Measurements from ENCODE around the gene KCNMA1.

The KCNMA1 gene

DNA sequence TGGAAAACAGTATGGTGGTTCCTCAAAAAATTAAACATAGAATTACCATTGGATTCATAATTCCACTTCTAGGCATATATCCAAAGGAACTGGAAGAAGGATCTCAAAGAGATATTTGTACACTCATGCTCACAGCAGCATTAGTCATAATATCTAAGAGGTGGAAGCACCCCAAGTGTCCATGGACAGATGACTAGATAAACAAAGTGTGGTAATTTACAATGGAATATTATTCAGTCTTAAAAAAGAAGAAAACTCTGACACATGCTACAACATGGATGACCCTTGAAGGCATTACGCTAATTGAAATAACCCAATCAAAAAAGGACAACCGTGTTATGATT is 594.2 kb downstream of the KCNMA1 start:
- no peak for DNase-seq (ENCODE audit: low read depth in 2 of 2)

DNA sequence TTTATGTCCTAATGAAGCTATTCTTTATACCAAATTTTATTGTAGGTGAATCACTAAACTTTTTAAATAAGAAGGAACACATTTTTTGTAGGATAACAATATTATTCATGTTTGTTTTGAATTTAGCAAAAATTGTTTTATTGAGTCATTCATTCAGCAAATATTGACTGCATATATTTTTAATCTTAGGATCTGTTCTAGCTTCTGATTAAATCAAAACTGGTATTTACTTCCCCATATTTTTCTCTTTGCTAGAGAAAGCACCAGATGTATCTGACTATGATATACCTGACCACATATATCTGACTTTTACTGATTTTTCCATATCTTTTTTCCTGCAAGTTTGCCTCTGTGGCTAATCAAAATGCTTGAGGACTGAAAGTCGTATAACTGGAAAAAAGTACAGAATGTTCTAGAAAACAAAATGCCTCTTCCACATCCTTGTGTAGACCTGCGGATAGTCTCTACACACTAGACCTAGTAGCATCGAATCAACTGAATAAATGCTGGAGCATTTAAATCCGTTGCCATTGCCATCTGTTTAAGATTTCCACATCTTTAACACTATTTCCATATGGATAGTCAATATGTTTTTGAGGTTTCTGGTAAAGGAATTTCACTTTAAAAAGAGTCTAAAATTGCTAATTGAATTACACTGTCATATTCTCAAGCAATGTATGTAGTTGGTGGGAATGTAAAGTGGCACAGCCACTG is 594.7 kb downstream of the KCNMA1 start:
- DNase-seq (ENCODE audit: low read depth in 2 of 2): no peak

DNA sequence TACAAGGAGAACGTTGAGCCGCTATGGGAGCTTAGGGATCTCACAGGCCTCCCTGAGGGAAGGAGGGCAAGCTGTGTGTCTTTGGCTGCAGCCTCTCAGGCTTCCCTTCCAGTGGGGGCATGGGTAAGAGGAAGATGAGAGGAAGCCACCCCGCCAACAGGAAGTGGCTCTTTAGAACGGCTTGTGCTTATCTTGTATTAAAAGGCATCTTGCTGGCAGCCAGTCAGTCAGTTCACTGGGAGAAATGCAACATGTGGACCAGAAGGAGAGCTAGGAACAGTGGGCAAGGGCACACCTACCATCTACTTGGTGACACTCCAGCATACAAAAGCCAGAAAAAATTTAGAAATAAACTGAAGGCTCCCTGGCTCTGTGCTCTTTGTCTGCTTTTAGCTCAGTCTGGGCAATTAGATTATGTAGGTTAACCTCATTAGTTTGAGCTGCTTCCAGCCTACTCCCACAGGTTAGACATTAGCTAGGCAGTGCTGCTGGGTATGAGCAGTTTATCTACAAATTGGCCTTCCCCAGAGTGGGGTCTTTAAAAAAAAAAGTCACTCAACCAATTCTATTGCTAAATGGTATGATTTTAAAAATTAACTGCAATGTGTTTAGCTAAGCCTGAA is 595.9 kb downstream of the KCNMA1 start:
- DNase-seq (ENCODE audit: low read depth in 2 of 2): no peak

DNA sequence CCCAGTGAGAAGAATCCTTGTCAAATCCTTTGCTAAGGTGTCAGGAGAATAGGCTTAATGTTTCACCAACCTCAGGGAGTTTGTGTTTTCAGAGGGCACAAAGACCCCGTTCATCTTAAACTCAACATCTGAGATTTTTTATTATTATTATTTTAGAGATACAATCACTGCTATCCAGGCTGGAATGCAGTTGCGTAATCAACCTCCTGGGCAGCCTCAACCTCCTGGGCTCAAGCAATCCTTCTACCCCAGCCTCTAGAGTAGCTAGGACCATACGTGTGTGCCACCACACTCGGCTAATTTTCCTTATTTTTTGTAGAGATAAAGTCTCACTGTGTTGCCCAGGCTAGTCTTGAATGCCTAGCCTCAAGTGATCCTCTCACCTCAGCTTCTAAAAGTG is 599.2 kb downstream of the KCNMA1 start:
- no peak for DNase-seq (ENCODE audit: low read depth in 2 of 2)

DNA sequence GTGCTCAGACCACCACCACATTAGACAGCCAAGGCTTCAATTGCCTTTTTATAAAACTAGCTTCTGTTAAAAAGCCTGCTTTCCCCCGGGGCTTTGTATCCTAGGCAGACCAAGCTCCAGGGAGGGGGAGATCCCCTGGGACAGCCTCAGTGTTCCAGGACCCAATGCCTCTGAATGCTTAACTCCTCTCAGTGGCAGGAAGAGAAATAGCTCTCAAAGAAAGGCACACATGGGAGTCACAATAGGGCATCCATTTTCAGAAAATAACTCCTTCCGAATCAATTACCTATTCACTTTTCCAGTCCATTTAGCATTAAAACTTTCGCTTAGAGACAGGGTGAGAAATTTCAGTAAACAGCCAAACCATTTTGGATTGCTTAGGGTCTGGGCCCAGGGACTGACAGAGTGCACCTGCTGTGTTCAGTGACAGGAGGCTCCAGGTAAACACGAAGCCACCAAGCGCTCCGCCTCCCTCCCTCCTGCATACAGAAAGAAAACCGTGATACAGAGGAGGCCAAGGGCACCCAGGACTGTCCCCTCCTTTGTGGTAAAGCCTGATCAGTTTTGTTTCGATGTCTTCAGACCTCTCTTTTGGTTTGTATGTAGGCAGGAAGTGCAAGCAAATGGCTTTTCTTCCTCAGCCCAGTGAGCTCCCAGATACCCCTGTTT is 599.7 kb downstream of the KCNMA1 start:
- no peak for DNase-seq (ENCODE audit: low read depth in 2 of 2)

DNA sequence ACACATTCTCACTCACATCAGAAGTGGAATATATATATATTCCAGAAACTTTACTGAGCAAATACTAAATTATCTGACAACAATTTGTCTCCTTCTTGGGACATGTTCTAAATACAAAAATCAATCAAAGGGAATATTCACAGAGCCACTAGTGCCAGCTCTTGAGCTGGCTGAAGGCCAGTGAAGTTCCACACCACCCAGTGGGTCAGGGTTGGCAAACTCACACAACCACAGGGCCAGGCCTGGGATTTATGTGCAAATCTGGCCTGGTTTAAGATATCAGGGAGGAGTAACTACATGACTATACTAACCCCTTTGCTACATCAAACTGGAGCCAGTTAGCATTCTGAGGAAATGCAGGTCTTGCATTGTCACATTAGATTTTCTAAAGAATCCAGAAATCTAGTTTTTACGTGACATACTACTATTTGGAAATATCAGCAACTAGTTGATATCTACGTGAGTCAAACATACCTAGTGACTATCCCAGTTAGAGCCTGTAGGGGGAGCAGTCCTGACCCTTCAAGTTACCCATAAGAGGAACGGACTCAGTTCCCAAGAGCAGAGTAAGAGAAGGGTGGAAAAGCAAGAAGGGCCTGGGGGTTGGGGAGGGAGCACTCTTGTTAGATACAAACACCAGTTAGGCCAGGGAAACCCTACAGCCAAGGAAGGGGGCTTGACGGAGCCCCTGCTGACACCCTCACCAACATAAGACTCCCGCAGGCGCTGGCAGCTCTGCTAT is 600.4 kb downstream of the KCNMA1 start:
- DNase-seq (ENCODE audit: low read depth in 2 of 2): no peak

DNA sequence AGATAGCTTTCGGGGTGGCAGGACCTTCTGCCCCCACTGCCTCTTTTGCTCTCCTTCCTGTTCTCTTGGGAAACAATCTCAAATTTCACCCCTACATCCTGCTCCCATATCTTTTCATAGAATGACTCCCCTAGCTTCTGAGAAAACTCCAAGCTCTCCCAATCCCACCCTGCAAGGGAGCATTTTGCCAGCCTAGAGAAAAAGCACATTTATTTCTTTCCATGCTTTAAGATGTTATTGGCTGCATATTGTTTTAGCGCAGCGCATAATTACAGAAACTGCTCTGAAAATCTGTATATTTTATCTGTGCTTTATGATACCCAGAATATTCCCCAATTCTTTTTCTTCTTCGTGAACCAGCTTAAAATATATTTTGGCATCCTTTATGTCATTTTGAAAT is 601.3 kb downstream of the KCNMA1 start:
- no peak for DNase-seq (ENCODE audit: low read depth in 2 of 2)

DNA sequence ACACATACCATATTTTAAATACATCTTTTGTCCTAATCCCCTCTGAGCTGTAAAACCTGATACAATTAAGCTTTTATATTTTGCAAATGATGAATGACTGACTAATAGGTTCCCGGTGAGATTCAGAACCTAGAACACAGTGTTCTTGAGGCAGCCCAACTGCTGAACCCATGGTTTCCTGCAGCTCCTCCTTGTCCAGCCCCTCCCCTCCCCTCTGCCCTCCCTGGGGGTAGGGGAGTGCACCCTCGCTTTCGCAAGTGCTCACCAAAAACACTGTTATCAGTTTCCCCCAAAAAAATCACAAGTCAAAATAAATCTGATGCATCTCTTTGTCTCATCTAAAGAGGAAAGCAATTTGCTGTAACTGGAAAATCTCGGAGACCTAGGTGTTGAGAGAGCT is 602.8 kb downstream of the KCNMA1 start:
- DNase-seq (ENCODE audit: low read depth in 2 of 2): no peak

DNA sequence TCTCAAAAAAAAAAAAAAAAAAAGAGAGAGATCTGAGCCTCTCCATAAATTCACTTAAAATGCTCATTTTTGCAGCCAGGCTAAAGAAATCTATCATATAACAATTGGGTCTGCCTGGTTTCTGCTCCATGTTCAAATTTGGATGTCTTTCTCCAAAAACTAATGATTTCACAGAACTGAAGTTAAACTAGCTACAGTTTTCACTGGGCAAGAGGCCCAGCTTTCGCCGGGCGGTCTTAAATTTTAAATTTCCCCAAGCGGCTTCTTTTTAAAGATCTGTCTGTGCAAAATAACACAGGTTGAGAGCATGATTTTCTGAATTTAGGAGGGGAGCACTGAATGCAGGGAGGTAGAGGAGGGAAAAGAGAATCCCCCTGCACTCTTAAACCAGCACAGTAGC is 603.4 kb downstream of the KCNMA1 start:
- DNase-seq (ENCODE audit: low read depth in 2 of 2): no peak

DNA sequence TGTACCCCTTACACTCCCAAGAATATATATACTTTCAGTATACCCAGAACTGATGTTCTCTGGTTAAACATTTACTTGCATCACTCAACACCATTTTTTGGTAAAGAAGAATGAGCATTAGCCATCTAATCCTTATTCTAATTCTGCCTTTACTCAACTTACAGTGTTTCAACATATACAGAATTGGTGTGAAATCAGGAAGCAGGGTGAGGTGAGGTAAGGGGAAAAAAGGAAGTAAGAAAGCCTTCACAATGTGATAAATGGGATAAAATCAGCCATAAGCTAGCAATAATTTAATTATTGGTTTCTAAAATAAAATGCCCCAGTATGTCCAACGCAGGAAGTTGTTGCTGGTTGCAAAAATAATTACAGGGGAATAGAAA is 605.4 kb downstream of the KCNMA1 start:
- DNase-seq (ENCODE audit: low read depth in 2 of 2): no peak

DNA sequence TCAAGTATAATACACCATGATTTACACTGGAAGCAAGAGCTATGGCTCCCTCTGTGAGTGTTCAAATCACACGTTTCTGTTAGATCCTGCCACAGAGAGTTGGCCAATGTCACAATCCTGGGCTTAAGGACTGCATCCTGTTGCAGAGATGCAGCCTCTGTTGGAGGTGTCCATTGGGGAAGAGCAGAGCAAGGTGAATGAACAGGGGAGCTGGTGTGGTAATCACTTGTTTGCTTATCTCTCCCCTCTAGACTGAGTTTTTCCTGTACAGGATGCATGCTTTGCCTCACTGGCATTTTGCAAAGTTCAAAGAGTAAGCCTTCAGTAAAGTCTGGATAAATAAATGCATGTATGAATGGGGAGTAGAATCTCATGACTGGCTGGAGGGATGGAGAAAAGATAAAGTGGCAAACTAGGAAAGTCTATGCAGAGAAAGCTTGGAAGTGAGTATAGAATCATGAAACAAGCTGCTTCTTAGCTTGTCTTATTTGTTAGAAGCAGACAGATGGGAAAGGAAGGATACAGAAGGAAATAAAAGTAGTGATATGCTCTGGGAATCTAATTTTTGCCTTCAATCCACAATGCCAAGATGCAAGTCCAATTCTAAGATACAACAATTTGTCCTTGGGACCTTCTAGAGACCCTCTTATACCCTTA is 605.9 kb downstream of the KCNMA1 start:
- DNase-seq (ENCODE audit: low read depth in 2 of 2): no peak

DNA sequence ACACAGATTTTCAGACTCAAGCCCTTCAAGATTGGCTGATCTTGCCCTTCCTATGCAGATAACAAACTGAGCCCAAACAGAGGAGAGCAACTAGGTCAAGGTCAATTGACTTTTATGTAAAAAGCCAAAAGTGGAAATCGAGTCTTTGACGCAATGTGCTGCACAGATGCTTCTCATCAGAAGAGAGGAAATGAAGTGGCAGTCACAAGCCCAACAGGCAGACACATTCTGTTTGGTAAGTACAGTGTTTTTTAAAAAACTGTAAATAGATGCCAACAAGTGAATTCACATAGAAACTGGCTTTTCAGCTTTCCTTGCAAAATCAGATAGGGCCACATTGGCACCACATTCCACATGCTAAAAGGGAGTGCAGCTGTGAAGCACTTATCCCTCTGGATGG is 606.6 kb downstream of the KCNMA1 start:
- DNase-seq (ENCODE audit: low read depth in 2 of 2): no peak

DNA sequence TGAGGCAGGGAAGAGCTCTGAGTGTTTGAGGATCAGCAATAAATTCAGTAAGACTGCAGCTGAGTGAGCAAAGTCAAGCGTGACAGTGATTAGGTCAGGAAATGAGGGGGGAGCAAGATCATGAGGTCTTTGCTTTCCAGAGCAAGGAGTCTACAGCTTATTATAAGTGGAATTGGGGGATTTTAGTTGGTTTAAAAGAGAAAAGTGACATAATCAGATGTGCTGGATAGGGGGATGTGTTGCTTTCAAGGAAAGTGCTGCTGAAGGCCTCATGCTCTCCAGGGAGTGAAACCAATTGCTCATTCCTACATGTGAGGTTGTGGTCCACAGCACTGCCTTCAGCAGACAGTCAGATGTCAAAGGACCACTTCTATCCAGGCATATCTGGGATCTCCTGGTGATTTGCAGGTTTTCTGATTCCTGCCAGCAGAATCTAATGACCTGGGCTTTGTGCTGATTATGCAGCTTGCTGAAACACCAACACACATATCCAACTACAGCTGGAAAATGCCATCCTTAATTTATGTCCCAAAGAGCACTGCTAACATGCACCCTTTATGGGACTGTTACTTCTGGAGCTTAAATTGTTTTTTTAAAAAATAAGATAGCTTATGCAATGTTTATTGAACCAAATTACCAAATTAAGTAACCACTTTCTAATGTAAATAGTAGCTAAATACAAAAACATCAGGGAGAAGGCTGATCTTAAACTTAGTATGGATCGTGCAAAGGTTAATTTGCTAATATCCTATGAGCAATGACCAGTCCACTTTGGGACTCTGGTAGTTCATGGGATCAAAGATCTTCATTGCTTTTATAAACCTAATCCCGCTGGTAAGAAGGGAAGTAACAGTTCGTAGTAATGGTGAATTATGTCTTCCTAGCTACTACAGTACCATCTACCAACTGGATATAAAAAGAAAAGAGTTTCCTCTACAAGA is 607.6 kb downstream of the KCNMA1 start:
- DNase-seq (ENCODE audit: low read depth in 2 of 2): no peak

DNA sequence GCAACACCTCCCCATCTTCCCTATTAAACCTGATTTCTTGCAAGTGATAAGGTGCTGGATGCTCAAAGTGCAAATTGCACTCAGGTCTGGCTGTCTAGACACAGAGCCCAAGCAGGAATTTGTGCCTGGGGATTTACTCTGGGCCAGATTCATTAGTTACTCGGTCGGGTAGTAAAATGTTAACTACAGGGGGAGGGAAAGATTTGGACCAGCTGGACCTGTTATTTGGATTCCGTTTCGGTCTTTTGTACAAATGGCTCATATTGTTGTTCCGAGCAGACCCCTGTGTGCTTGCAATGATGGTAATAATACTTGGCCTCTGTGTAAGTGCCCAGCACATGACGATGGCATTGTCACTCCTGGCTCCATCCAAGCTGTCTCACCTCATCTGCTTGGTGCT is 609.6 kb downstream of the KCNMA1 start:
- no peak for DNase-seq (ENCODE audit: low read depth in 2 of 2)

DNA sequence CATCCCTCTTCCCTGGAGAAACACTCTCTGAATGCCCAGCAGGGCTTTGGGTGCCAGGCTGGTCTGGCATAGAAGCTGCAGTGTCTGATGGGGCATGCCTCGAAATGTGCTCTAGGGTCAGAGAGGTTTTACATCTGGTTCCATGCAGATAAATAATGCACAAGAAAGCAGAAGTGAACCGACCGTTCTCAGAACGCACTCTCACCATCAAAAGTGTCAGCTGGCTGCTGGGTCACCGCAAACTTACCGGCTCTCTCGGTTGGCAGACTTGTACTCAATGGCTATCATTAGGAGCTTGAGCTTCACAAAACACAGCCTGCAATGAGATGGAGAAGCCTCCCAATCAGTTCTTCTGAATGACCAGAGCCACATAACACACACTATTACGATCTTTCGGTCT is 610.0 kb downstream of the KCNMA1 start:
- DNase-seq (ENCODE audit: low read depth in 2 of 2): no peak

DNA sequence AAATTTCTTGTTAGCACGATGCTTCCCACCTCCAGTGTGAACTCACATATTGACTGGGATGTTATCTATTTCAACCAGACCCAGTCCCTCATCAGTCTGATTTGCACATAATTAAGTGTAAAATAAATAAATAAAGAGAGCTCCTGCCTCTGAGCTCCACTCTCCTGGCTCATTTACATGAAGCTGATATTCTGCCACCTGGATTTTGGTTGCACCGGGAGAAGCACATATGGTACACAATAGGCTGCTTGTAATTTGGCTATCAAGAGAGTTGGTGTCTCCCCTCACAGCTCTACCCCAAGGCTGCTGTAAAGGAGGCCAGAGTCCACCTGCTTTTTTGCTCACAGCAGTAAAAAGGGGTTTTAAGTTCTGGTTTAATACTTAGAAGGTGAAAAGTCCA is 610.5 kb downstream of the KCNMA1 start:
- no peak for DNase-seq (ENCODE audit: low read depth in 2 of 2)

DNA sequence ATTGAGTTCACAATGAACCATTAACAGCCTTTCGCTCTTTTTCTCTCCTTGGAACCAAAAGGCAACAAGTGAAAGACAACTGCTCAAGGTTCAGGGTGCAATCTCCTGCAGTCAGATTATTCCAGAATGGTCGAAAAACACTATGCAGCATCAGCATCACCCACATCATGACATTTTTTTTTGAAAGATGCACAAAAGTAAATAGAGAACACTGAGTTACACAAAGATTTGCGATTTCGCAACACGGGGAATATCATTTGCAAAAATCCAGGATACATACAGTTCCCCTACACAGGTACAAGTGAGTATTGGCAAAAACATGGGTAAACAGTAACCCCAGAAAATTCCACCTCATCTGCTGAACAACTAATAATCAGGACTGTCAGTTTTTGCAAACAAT is 611.5 kb downstream of the KCNMA1 start:
- DNase-seq (ENCODE audit: low read depth in 2 of 2): no peak

DNA sequence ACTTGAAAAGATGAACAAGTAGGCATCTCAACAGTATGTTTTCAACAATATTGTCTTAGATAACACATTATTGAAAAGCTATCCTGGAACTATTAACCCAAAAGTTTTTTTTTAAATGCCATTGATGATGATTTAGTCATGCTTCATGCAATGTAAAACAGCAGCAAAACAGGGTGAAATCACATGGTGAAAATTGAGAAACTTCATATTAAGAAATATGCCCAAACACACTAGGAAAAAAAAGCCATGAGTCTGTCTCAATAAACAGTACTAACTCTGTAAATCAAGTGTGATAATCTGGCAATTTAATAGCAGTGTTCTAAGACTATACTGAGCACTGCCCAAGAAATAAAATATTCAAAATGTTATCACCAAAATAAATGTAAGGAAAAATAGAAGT is 613.1 kb downstream of the KCNMA1 start:
- DNase-seq (ENCODE audit: low read depth in 2 of 2): no peak

DNA sequence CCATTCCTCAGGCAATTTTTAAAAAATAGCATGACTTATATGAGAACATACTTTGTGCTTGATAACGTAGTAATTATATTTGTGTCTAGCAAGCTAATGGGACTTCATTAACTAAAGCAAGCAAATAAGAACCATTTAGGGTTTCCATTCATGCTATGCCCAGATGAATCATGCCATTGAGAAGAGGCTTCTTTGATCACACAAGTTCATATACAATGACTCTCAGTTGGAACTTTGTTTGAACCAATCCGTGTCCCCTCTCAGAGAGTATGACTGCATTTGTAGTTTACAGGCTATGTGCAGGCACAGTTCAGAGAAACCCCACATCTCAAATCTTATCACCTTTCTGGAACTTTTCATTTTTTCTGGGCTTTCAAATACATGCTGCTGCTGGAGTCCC is 614.2 kb downstream of the KCNMA1 start:
- no peak for DNase-seq (ENCODE audit: low read depth in 2 of 2)

DNA sequence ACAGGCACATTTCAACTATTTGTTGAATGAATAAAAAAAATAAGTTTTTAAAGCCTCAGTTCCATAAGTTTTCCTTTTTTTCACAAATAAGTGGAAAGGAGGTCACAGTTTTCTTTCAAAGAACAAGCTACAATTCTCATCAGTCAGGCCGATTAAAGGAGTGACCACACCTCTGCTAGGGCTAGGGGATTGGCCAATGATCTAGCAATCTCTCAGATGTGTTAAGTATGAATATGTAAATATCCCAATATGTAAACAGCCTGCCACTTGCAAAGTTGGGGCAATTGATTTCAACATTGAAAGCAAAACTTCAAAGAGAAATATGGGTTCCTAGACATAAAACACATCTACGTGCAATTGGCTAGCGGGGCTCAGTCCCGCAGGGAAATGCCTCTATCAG is 614.9 kb downstream of the KCNMA1 start:
- DNase-seq (ENCODE audit: low read depth in 2 of 2): no peak

DNA sequence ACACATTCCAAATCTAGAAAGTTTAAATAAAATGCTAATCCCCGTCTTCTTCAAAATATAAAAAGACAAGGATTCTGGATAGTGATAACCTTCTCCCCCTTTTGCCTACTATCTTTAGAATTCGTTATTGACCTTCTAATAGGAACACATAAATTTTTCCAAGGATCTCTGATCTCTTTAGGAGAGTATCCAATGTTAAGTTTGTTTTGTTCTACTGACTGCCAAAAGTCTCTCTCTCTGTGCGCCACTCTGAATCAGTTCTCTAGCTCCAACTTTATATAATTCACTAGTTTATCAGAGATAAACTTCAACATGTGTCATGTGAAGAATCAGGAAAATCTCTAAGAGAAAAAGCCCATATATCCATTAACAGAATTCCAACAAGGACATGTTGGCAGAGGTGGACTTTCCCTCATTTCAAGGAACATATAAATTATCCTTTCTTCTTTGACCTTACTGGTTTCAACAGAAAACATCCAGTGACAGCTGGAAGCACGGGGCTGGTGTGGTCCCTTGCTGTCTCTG is 615.6 kb downstream of the KCNMA1 start:
- no peak for DNase-seq (ENCODE audit: low read depth in 2 of 2)

Data from stimulated activated CD8-positive, alpha-beta memory T cell treated with anti-CD3 and anti-CD28 coated beads, Interleukin-2, amount 100 ng/mL, for 48 hours (primary cell).